Measurements from ENCODE around the gene TRAF3IP1.

Gene TRAF3IP1

GRCh38 chr2:238426568-238427434 is 106.5 kb downstream of the TRAF3IP1 start, which contains the start of gene ASB1:
Gene ASB1 (plus strand): TSS chr2:238426927. CDS start chr2:238427071, 144 bp downstream.
- POLR2A ChIA-PET, result no interaction called here
- under 1% methylated on average over 97 of the region's 104 CpGs for whole genome bisulfite sequencing (ENCODE audit: insufficient coverage)
- CTCF ChIA-PET, result interaction anchor here (1.2 to 1.7 kb wide), 3 partner anchors 30 to 57 kb away, joined by 4 to 5 read pairs (median 4); no protein-coding TSS in a partner anchor

GRCh38 chr2:238427435-238428162 is 107.3 kb downstream of the TRAF3IP1 start:
- CTCF ChIA-PET, result interaction anchor here (1.2 to 1.7 kb wide), 5 partner anchors 31 to 58 kb away, joined by 3 to 5 read pairs (median 4); no protein-coding TSS in a partner anchor

More at GRCh38 chr2:238426568-238427434, 106.5 kb downstream of the TRAF3IP1 start, which contains the start of gene ASB1:
- H3K27ac ChIP-seq (ENCODE audit: insufficient read depth in 1 of 2, low read depth in 1 of 2, low read length in 2 of 2, poor library complexity in 1 of 2, severe bottlenecking in 2 of 2), result peak within 1 kb of the TSS in 1 of 2 experiments; percentile 69
- peaks cover 3 to 14% (median 7%) of the 10 kb centered on the region in 5 experiments for H3K9me3 ChIP-seq (ENCODE audit: control extremely low read depth in 1 of 5, control insufficient read depth in 4 of 5, insufficient read depth in 2 of 5, low read depth in 1 of 5, low read length in 4 of 5)
- peaks cover 0 to 22% (median 18%) of the 10 kb centered on the region in 4 experiments for H3K4me1 ChIP-seq (ENCODE audit: control extremely low read depth in 1 of 4, control insufficient read depth in 4 of 4, insufficient read depth in 4 of 4, low read length in 3 of 4)
- peak; percentile 65 to 76 (median 71) for DNase-seq
- H3K4me3 ChIP-seq (ENCODE audit: control insufficient read depth in 1 of 7, extremely low read depth in 1 of 7, insufficient read depth in 4 of 7, low read depth in 2 of 7, low read length in 6 of 7), result peak within 1 kb of the TSS; percentile 72 to 90 (median 84)
- H3K27me3 ChIP-seq (replicated peaks in 2 of 5; ENCODE audit: control insufficient read depth in 4 of 5, insufficient read depth in 5 of 5, low read length in 4 of 5), result peaks cover 0 to 6% (median 0%) of the 10 kb centered on the region in 5 experiments
- H3K36me3 ChIP-seq (ENCODE audit: control insufficient read depth in 4 of 4, insufficient read depth in 4 of 4, low read length in 3 of 4), result peaks cover 0 to 12% (median 6%) of the 10 kb centered on the region in 4 experiments

DNA sequence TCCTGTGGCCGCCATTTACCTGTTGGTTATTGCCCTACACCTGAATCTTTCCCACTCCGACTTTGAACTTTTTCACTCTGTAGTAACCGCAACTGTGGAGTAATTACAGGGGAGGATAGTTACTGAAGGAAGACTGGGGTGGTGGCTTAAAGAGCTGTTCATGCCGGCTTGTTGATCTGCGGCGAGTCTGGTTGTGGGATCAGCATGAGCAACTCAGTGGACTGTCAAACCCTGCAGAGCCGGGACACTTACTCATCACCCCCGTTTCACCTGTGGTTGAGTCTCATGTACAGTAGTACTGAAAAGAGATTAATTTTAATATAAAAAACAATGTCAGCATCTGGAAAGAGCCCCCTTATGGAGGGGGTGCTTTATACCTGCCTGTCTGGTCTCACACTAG is 108.5 kb downstream of the TRAF3IP1 start:
- Histone ChIP-seq H3K4me1 (ENCODE audit: control extremely low read depth in 1 of 4, control insufficient read depth in 4 of 4, insufficient read depth in 4 of 4, low read length in 3 of 4) (peaks cover 0 to 22% (median 18%) of the 10 kb centered on the region in 4 experiments), H3K27ac (ENCODE audit: insufficient read depth in 1 of 2, low read depth in 1 of 2, low read length in 2 of 2, poor library complexity in 1 of 2, severe bottlenecking in 2 of 2) (no peak overlapping the region), H3K36me3 (ENCODE audit: control insufficient read depth in 4 of 4, insufficient read depth in 4 of 4, low read length in 3 of 4) (peaks cover 5 to 19% (median 9%) of the 10 kb centered on the region in 4 experiments), H3K4me3 (ENCODE audit: control insufficient read depth in 1 of 7, extremely low read depth in 1 of 7, insufficient read depth in 4 of 7, low read depth in 2 of 7, low read length in 6 of 7) (no peak overlapping the region), H3K9me3 (ENCODE audit: control extremely low read depth in 1 of 5, control insufficient read depth in 4 of 5, insufficient read depth in 2 of 5, low read depth in 1 of 5, low read length in 4 of 5) (peaks cover 3 to 14% (median 7%) of the 10 kb centered on the region in 5 experiments), H3K27me3 (replicated peaks in 2 of 5; ENCODE audit: control insufficient read depth in 4 of 5, insufficient read depth in 5 of 5, low read length in 4 of 5) (peaks cover 0 to 6% (median 0%) of the 10 kb centered on the region in 5 experiments)
- CTCF ChIA-PET, result interaction anchor here (0.7 to 1.7 kb wide), 4 partner anchors 45 to 59 kb away, joined by 3 to 4 read pairs (median 4); no protein-coding TSS in a partner anchor
- no peak for DNase-seq
- 93% methylated on average over 3 of the region's 8 CpGs for WGBS (ENCODE audit: insufficient coverage)
- POLR2A ChIA-PET, result no interaction called here

More at GRCh38 chr2:238427435-238428162, 107.3 kb downstream of the TRAF3IP1 start:
- Histone ChIP-seq H3K27ac (ENCODE audit: insufficient read depth in 1 of 2, low read depth in 1 of 2, low read length in 2 of 2, poor library complexity in 1 of 2, severe bottlenecking in 2 of 2) (peak overlapping the region in 1 of 2 experiments; percentile 69), H3K4me1 (ENCODE audit: control extremely low read depth in 1 of 4, control insufficient read depth in 4 of 4, insufficient read depth in 4 of 4, low read length in 3 of 4) (peaks cover 0 to 22% (median 18%) of the 10 kb centered on the region in 4 experiments), H3K9me3 (ENCODE audit: control extremely low read depth in 1 of 5, control insufficient read depth in 4 of 5, insufficient read depth in 2 of 5, low read depth in 1 of 5, low read length in 4 of 5) (peaks cover 3 to 14% (median 7%) of the 10 kb centered on the region in 5 experiments), H3K4me3 (ENCODE audit: control insufficient read depth in 1 of 7, extremely low read depth in 1 of 7, insufficient read depth in 4 of 7, low read depth in 2 of 7, low read length in 6 of 7) (peak overlapping the region; percentile 72 to 90 (median 84)), H3K36me3 (ENCODE audit: control insufficient read depth in 4 of 4, insufficient read depth in 4 of 4, low read length in 3 of 4) (peaks cover 0 to 12% (median 6%) of the 10 kb centered on the region in 4 experiments), H3K27me3 (replicated peaks in 2 of 5; ENCODE audit: control insufficient read depth in 4 of 5, insufficient read depth in 5 of 5, low read length in 4 of 5) (peaks cover 0 to 6% (median 0%) of the 10 kb centered on the region in 5 experiments)
- POLR2A ChIA-PET, result no interaction called here
- peak in 1 of 3 donors; percentile 39 for DNase-seq
- WGBS (ENCODE audit: insufficient coverage), result 14% methylated on average over 10 of the region's 20 CpGs

DNA sequence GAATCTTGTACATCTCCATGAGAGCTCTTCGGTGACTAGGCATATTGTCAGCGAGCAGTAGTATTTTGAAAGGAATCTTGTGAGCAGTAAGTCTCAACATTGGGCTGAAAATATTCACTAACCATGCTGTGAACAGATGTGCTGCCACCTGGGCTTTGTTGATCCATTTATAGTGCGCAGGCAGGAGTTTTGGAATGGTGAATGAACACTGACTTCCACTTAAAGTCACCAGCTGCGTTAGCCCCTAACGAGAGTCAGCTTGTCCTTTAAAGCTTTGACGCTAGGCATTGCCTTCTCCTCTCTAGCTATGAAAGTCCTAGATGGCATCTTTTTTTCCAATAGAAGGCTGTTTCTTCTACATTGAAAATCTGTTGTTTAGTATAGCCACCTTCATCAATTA is 110.5 kb downstream of the TRAF3IP1 start:
- 99% methylated on average over 6 of the region's 6 CpGs for WGBS (ENCODE audit: insufficient coverage)
- POLR2A ChIA-PET, result no interaction called here
- Histone ChIP-seq H3K9me3 (ENCODE audit: control extremely low read depth in 1 of 5, control insufficient read depth in 4 of 5, insufficient read depth in 2 of 5, low read depth in 1 of 5, low read length in 4 of 5) (peaks cover 3 to 14% (median 7%) of the 10 kb centered on the region in 5 experiments), H3K36me3 (ENCODE audit: control insufficient read depth in 4 of 4, insufficient read depth in 4 of 4, low read length in 3 of 4) (peaks cover 15 to 38% (median 19%) of the 10 kb centered on the region in 4 experiments), H3K4me3 (ENCODE audit: control insufficient read depth in 1 of 7, extremely low read depth in 1 of 7, insufficient read depth in 4 of 7, low read depth in 2 of 7, low read length in 6 of 7) (no peak overlapping the region), H3K27me3 (replicated peaks in 2 of 5; ENCODE audit: control insufficient read depth in 4 of 5, insufficient read depth in 5 of 5, low read length in 4 of 5) (peaks cover 0 to 2% (median 0%) of the 10 kb centered on the region in 5 experiments), H3K27ac (ENCODE audit: insufficient read depth in 1 of 2, low read depth in 1 of 2, low read length in 2 of 2, poor library complexity in 1 of 2, severe bottlenecking in 2 of 2) (no peak overlapping the region), H3K4me1 (ENCODE audit: control extremely low read depth in 1 of 4, control insufficient read depth in 4 of 4, insufficient read depth in 4 of 4, low read length in 3 of 4) (peaks cover 0 to 22% (median 17%) of the 10 kb centered on the region in 4 experiments)
- CTCF ChIA-PET, result interaction anchor here (1.1 to 2.6 kb wide), 6 partner anchors 18 to 62 kb away, joined by 3 to 8 read pairs (median 6); no protein-coding TSS in a partner anchor
- no peak for DNase-seq

- no CpG with 5 or more reads among the region's 1 CpG for WGBS (ENCODE audit: insufficient coverage)
- Histone ChIP-seq H3K36me3 (ENCODE audit: control insufficient read depth in 4 of 4, insufficient read depth in 4 of 4, low read length in 3 of 4) (peaks cover 15 to 42% (median 19%) of the 10 kb centered on the region in 4 experiments), H3K4me3 (ENCODE audit: control insufficient read depth in 1 of 7, extremely low read depth in 1 of 7, insufficient read depth in 4 of 7, low read depth in 2 of 7, low read length in 6 of 7) (no peak overlapping the region), H3K27me3 (replicated peaks in 2 of 5; ENCODE audit: control insufficient read depth in 4 of 5, insufficient read depth in 5 of 5, low read length in 4 of 5) (peaks cover 0 to 2% (median 0%) of the 10 kb centered on the region in 5 experiments), H3K27ac (ENCODE audit: insufficient read depth in 1 of 2, low read depth in 1 of 2, low read length in 2 of 2, poor library complexity in 1 of 2, severe bottlenecking in 2 of 2) (no peak overlapping the region), H3K9me3 (ENCODE audit: control extremely low read depth in 1 of 5, control insufficient read depth in 4 of 5, insufficient read depth in 2 of 5, low read depth in 1 of 5, low read length in 4 of 5) (peaks cover 3 to 14% (median 7%) of the 10 kb centered on the region in 5 experiments), H3K4me1 (ENCODE audit: control extremely low read depth in 1 of 4, control insufficient read depth in 4 of 4, insufficient read depth in 4 of 4, low read length in 3 of 4) (peaks cover 0 to 15% (median 11%) of the 10 kb centered on the region in 4 experiments)
- DNase-seq, result no peak
- POLR2A ChIA-PET, result interaction anchor here (0.6 kb wide), 1 partner anchor 65 kb away, joined by 3 read pairs; no protein-coding TSS in a partner anchor
- CTCF ChIA-PET, result interaction anchor here (1.1 to 2.6 kb wide), 6 partner anchors 19 to 62 kb away, joined by 3 to 8 read pairs (median 6); no protein-coding TSS in a partner anchor
Observed at GRCh38 chr2:238431456-238431855, 111.1 kb downstream of the TRAF3IP1 start.

GRCh38 chr2:238433300-238433915 is 113.1 kb downstream of the TRAF3IP1 start:
- H3K27me3 ChIP-seq (replicated peaks in 2 of 5; ENCODE audit: control insufficient read depth in 4 of 5, insufficient read depth in 5 of 5, low read length in 4 of 5), result no peaks in the 10 kb centered on the region
- 94% methylated on average over 14 of the region's 14 CpGs for WGBS (ENCODE audit: insufficient coverage)
- peaks cover 15 to 52% (median 20%) of the 10 kb centered on the region in 4 experiments for H3K36me3 ChIP-seq (ENCODE audit: control insufficient read depth in 4 of 4, insufficient read depth in 4 of 4, low read length in 3 of 4)
- ChIA-PET POLR2A (no interaction called here), CTCF (interaction anchor here (0.6 to 2.1 kb wide), 6 partner anchors 11 to 66 kb away, joined by 3 to 14 read pairs (median 4); no protein-coding TSS in a partner anchor)
- peaks cover 3 to 14% (median 7%) of the 10 kb centered on the region in 5 experiments for H3K9me3 ChIP-seq (ENCODE audit: control extremely low read depth in 1 of 5, control insufficient read depth in 4 of 5, insufficient read depth in 2 of 5, low read depth in 1 of 5, low read length in 4 of 5)
- H3K4me1 ChIP-seq (ENCODE audit: control extremely low read depth in 1 of 4, control insufficient read depth in 4 of 4, insufficient read depth in 4 of 4, low read length in 3 of 4), result peaks cover 0 to 1% (median 0%) of the 10 kb centered on the region in 4 experiments
- DNase-seq, result peak in 2 of 3 donors; percentile 13 to 19
- no peak overlapping the region for H3K4me3 ChIP-seq (ENCODE audit: control insufficient read depth in 1 of 7, extremely low read depth in 1 of 7, insufficient read depth in 4 of 7, low read depth in 2 of 7, low read length in 6 of 7)
- H3K27ac ChIP-seq (ENCODE audit: insufficient read depth in 1 of 2, low read depth in 1 of 2, low read length in 2 of 2, poor library complexity in 1 of 2, severe bottlenecking in 2 of 2), result no peak overlapping the region
